ENCODE results near the gene PIK3CD. TPM values are rescaled to one million over a fixed set of nuclear protein-coding genes. Genes with fewer than 3 reads are reported as not detected.

Gene PIK3CD
- total RNA-seq, 4 donors from 2014 or later, result 4.1 to 11.8 (median 7.7) TPM

DNA sequence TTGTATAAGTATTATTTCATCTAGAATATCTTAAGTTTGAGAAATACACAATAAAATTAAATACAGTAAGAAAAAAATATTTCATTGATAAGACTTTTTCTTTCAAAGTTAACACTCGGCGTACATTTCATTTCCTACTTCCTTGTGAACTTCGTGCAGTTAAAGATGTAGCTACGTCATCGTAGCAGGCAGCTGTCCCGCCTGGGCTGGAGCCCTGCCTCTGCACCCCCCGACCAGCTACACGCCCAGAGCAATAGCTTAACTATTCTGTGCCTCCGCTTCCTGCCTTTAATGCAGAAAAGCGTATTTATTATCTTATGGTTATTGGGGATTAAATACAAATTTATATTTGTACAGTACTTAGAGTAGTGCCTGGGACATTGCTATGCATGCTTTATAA is 118.8 kb downstream of the PIK3CD start:
- Histone ChIP-seq H3K9me3 (no peaks in the 10 kb centered on the region), H3K27me3 (no peaks in the 10 kb centered on the region), H3K4me1 (peaks cover 0 to 41% (median 13%) of the 10 kb centered on the region in 3 donors), H3K36me3 (peaks cover 0 to 32% (median 0%) of the 10 kb centered on the region in 3 donors), H3K27ac (peak overlapping the region in 2 of 4 donors; percentile 14 to 23), H3K4me3 (no peak overlapping the region)
- intact Hi-C loops (cut with DNase I), result no loop called here
- no peak for DNase-seq
- WGBS, 2 donors, result 56 to 80% methylated on average over 10 of the region's 10 CpGs
- TF ChIP-seq POLR2A (IDR thresholded peaks at IDR 0.05), result no peak
- TF ChIP-seq, protein P1, sequence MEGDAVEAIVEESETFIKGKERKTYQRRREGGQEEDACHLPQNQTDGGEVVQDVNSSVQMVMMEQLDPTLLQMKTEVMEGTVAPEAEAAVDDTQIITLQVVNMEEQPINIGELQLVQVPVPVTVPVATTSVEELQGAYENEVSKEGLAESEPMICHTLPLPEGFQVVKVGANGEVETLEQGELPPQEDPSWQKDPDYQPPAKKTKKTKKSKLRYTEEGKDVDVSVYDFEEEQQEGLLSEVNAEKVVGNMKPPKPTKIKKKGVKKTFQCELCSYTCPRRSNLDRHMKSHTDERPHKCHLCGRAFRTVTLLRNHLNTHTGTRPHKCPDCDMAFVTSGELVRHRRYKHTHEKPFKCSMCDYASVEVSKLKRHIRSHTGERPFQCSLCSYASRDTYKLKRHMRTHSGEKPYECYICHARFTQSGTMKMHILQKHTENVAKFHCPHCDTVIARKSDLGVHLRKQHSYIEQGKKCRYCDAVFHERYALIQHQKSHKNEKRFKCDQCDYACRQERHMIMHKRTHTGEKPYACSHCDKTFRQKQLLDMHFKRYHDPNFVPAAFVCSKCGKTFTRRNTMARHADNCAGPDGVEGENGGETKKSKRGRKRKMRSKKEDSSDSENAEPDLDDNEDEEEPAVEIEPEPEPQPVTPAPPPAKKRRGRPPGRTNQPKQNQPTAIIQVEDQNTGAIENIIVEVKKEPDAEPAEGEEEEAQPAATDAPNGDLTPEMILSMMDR (IDR thresholded peaks at IDR 0.05), result no peak

DNA sequence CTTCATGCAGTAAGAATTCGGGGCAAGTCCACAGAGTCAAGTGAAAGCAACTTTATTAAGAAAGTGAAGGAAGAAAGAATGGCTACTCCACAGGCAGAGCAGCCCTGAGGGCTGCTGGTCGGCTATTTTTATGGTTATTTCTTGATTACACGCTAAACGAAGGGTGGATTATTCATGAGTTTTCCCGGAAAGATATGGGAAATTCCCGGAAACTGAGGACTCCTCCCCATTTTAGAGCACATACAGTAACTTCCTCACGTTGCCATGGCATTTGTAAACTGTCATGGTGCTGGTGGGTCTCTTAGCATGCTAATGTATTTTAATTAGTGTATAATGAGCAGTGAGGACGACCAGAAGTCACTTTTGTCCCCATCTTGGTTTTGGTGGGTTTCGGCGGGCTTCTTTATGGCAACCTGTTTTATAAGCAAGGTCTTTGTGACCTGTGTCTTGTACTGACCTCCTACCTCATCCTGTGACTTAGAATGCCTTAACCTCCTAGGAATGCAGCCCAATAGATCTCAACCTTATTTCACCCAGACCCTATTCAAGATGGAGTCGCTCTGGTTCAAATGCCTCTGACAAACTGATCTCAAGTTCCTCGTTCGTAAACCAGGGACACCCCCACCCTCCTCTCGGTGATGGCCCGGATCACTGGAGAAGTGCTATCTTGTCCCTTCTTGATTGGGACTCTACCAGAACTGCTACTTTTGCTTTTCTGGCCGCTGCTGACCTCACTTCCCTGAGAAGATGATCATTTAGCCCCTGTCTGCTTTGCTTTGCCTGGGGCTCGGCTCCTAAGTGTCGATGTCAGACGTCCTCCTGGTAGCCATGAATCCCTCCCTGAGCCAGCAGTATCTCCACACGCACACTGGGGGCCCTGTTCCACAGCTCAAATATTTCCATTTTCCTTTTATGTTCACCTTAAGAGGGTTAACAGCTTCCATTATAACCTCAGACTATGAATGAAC is 123.5 kb downstream of the PIK3CD start:
- peaks cover 0 to 32% (median 0%) of the 10 kb centered on the region in 3 donors for H3K36me3 ChIP-seq
- peak overlapping the region in 2 of 4 donors; percentile 1 to 22 for H3K27ac ChIP-seq
- H3K4me3 ChIP-seq, result no peak overlapping the region
- no peak for TF ChIP-seq POLR2A (IDR thresholded peaks at IDR 0.05)
- TF ChIP-seq, protein P1 (IDR thresholded peaks at IDR 0.05), result no peak
- DNase-seq, result no peak
- 83% methylated on average over 16 to 20 of the region's 20 CpGs for WGBS, 2 donors
- no peaks in the 10 kb centered on the region for H3K9me3 ChIP-seq
- peaks cover 0 to 24% (median 4%) of the 10 kb centered on the region in 3 donors for H3K4me1 ChIP-seq
- intact Hi-C loops (cut with DNase I), result no loop called here
- no peaks in the 10 kb centered on the region for H3K27me3 ChIP-seq

DNA sequence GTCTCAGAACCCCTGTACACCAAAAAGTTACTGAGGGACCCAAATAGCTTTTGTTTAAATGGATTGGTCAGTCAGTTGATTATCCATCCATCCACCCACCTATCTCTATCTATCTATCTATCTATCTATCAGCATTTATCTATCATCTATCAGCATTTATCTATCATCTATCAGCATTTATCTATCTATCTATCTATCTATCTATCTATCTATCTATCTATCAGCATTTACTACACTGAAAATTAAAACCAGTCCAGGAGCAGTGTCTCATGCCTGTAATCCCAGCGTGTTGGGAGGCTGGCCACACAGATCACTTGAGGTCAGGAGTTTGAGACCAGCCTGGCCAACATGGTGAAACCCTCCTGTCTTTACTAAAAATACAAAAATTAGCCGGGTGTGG is 125.2 kb downstream of the PIK3CD start:
- intact Hi-C loops (cut with DNase I), result no loop called here
- H3K27ac ChIP-seq, result peak overlapping the region in 1 of 4 donors; percentile 22
- no peak overlapping the region for H3K4me3 ChIP-seq
- no peaks in the 10 kb centered on the region for H3K9me3 ChIP-seq
- WGBS, 2 donors, result 100% methylated on average over 1 to 2 of the region's 2 CpGs
- H3K4me1 ChIP-seq, result peaks cover 0 to 28% (median 4%) of the 10 kb centered on the region in 3 donors
- peaks cover 0 to 18% (median 0%) of the 10 kb centered on the region in 3 donors for H3K36me3 ChIP-seq
- no peak for DNase-seq
- H3K27me3 ChIP-seq, result no peaks in the 10 kb centered on the region
- TF ChIP-seq POLR2A (IDR thresholded peaks at IDR 0.05), result no peak
- TF ChIP-seq, protein P1 (IDR thresholded peaks at IDR 0.05), result no peak

Other genes starting within 250 kb of the PIK3CD start
- gene SLC25A33, start 112.3 kb upstream of the PIK3CD start, total RNA-seq, result 1 to 10 TPM; 4.2 to 7.2 (median 5.7) TPM
- gene TMEM201, start 62.8 kb upstream of the PIK3CD start, total RNA-seq, result 10 to 100 TPM in 1 of 4 donors, 1 to 10 TPM in 3; 5.0 to 10.3 (median 8.7) TPM
- 10 to 100 TPM; 57.3 to 68.4 (median 65.3) TPM for gene CLSTN1, start 172.2 kb downstream of the PIK3CD start, total RNA-seq

All from esophagus squamous epithelium (tissue), 5 donors.